ENCODE results near the gene MAP7D1.

DNA sequence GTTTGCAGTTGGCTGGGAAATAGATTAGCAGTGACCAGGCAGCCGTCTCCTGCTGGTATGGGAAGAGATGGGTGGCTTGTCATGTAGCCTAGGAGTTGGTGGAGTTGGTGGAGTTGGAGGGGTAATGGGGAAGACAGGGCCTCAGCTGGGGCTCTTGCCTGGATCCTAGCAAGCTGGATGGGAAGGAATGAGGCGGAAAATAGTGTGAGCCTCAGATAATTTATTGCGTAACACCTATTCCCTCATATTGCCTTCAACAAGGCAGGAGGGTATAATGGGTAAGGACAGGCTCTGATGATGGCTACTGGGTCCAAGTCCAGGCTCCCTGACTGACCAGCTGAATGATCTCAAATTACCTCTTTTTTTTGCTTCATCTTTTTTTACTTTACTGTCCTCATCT lies 12.6 kb downstream of the MAP7D1 start:
- TF ChIP-seq, protein P1, sequence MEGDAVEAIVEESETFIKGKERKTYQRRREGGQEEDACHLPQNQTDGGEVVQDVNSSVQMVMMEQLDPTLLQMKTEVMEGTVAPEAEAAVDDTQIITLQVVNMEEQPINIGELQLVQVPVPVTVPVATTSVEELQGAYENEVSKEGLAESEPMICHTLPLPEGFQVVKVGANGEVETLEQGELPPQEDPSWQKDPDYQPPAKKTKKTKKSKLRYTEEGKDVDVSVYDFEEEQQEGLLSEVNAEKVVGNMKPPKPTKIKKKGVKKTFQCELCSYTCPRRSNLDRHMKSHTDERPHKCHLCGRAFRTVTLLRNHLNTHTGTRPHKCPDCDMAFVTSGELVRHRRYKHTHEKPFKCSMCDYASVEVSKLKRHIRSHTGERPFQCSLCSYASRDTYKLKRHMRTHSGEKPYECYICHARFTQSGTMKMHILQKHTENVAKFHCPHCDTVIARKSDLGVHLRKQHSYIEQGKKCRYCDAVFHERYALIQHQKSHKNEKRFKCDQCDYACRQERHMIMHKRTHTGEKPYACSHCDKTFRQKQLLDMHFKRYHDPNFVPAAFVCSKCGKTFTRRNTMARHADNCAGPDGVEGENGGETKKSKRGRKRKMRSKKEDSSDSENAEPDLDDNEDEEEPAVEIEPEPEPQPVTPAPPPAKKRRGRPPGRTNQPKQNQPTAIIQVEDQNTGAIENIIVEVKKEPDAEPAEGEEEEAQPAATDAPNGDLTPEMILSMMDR (IDR thresholded peaks at IDR 0.05): no peak
- no peak for TF ChIP-seq POLR2A (IDR thresholded peaks at IDR 0.05)
- TF ChIP-seq POLR2AphosphoS5 (IDR thresholded peaks at IDR 0.05): no peak

All from stomach (tissue), 4 donors.